GM12865 (cell line): ENCODE measurements around the gene HSPH1.
"Not testable (repeated sequence)": the region's sequence is repeated elsewhere in the genome, so short reads cannot be mapped to it uniquely, and the experiment has no call there.

ENCODE experiments used
- DNase-seq: peaks from one replicate; pipeline ENCODE4 v3.0.0; 2010; ENCODE audit warnings: low read depth
- H3K4me3 ChIP-seq: 2 replicates; pipeline ENCODE4 v1.5.1; 2011; ENCODE audit warnings: mild to moderate bottlenecking, low read depth, low read length, control low read depth
- TF ChIP-seq, protein P1 (sequence below): IDR thresholded peaks from 2 replicates; pipeline ENCODE4 v1.5.1; 2011; ENCODE audit warnings: low read length, control low read depth, low read depth, inconsistent platforms; ENCODE audit not compliant: insufficient read depth; ENCODE audit errors: missing control alignments

The HSPH1 gene

DNA sequence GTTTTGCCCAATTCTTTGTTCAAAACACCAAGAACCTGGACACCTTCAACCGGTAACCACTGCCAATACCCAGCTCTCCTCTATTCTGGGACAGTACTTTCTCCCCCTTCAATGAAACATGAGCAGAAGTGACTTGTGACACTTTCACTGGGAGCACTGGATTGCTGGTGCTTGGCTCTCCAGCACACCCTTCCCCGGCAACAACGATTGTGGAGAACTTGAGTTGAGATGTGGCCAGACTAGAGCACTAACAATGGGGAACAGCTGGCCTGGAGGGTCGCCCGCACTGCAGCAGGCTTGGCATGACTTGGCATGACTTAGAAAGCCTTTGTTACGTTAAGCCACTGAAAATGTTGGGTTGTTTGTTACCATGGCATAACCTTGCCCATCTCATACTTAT, 30.6 kb upstream of the HSPH1 start:
- TF ChIP-seq, protein P1, sequence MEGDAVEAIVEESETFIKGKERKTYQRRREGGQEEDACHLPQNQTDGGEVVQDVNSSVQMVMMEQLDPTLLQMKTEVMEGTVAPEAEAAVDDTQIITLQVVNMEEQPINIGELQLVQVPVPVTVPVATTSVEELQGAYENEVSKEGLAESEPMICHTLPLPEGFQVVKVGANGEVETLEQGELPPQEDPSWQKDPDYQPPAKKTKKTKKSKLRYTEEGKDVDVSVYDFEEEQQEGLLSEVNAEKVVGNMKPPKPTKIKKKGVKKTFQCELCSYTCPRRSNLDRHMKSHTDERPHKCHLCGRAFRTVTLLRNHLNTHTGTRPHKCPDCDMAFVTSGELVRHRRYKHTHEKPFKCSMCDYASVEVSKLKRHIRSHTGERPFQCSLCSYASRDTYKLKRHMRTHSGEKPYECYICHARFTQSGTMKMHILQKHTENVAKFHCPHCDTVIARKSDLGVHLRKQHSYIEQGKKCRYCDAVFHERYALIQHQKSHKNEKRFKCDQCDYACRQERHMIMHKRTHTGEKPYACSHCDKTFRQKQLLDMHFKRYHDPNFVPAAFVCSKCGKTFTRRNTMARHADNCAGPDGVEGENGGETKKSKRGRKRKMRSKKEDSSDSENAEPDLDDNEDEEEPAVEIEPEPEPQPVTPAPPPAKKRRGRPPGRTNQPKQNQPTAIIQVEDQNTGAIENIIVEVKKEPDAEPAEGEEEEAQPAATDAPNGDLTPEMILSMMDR: no peak
- no peak overlapping the region for H3K4me3 ChIP-seq
- no peak for DNase-seq

DNA sequence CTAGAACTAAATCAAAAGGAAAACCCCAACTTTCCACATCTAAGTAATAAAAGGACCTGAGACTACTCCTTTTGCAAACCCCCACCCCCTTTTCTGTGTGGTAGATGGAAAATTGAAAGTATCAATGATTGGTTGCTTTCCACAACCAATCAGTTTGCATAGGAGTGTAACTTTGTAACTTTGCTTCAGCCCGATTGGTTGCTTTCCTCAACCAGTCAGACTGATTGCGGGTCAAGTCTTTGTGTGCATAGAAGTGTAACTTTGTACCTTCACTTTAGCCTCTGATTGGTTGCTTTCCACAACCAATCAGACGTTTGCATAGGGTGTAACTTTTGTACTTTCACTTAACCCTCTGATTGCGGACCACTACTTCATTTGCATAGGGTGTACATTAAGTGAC, 30.0 kb upstream of the HSPH1 start:
- TF ChIP-seq, protein P1: no peak
- H3K4me3 ChIP-seq: no peak overlapping the region
- DNase-seq: no peak

DNA sequence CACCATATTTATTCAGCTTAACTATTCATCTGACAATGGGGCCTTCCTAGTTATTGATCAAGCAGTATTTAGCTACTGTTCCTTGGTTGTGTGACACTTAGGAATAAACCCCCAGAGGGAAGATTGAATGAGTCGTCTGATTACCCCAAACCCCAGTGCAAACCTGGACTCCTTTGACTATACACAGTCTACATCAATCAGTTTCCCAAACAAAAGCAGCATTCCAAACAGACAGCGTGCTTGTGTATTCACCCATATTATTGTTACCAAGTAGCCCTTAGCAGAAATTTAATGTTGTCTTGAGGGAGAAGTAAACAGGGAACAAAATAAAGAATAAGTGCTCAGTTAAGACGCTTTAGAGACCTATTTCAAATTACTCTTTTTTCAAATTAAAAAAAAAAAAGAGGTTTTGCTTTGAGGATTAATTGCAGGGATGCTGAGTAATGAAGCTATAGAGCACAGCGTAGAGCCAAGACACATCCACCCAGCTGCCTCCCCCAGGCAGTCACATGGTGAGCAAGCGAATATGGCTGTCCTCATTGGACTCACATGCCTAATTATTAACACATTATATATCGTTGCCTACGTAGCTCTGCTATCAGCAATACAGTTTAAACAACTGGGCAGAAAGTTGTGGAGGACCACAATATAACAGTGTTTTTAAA, 23.4 kb upstream of the HSPH1 start:
- H3K4me3 ChIP-seq: no peak overlapping the region
- no peak for DNase-seq
- TF ChIP-seq, protein P1: no peak

DNA sequence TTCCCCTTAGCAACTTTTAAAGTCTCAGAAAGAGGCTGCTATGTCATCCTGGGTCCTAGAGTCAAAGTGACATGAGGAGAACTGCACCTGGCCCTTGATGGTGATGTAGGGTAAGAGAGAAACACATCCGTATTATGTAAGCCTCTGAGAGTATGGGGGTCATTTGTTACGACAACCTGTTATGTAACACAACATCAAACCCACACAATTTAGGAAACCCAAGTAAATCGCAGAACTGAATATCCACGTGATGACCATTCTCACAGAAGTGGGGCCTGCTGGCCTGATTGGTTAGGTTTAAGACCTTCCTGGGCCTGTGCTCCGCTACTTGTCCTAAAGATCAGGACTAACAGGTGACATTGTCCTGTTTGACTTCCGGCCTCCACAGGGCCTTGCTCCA, 22.7 kb upstream of the HSPH1 start:
- TF ChIP-seq, protein P1: no peak
- H3K4me3 ChIP-seq: no peak overlapping the region

DNA sequence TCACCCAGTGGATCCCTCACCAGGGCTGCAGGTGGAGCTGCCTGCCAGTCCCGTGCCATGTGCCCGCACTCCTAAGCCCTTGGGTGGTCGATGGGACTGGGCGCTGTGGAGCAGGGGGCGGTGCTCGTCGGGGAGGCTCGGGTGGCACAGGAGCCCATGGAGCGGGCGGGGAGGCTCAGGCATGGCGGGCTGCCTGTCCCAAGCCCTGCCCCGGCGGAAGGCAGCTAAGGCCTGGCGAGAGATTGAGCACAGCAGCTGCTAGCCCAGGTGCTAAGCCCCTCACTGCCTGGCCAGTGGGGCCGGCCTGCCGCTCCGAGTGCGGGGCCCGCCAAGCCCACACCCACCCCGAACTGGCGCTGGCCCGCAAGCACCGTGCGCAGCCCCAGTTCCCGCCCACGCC, 21.3 kb upstream of the HSPH1 start:
- TF ChIP-seq, protein P1: no peak
- no peak overlapping the region for H3K4me3 ChIP-seq
- no peak for DNase-seq

More for the DNA sequence above, 22.7 kb upstream of the HSPH1 start:
- no peak for DNase-seq

DNA sequence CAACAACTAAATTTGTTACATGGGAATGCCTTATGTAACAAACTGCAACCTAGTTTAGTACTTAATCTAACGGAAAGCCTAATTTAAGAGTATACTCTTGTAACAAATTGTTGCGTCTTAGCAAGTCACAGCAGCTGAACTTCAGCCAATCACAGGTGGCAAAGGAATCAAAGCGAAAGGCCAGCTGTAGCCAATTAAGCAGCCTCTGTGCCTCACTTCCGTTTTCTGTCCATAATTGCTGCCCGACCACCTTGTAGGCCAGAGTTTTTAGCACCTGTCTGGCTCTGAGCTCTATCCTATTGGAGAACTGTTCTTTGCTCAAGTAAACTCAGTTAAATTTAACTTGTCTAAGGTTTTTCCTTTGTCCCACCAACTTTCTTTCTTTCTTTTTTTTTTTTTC, 18.1 kb upstream of the HSPH1 start:
- TF ChIP-seq, protein P1: no peak
- H3K4me3 ChIP-seq: no peak overlapping the region
- peak; percentile 16 for DNase-seq

DNA sequence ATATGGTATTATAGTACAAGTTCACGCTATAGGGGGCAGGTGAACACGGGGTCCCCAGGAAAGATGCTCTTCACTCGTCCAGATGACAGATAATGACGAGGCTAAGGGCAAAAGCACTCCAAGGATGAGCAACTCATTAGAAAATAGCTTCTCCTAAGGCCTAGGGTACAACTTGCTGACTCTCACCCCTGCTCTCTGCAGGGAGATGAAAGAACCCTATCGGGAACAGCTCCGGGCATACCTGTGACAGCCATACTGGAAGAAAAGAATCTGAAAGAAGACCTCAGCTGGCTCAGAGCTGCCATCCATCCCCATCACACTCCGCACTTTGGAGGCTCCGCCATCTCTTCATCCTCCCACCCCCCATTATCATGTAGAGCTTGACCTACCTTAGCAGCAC, 17.5 kb upstream of the HSPH1 start:
- DNase-seq: no peak
- TF ChIP-seq, protein P1: no peak
- no peak overlapping the region for H3K4me3 ChIP-seq

DNA sequence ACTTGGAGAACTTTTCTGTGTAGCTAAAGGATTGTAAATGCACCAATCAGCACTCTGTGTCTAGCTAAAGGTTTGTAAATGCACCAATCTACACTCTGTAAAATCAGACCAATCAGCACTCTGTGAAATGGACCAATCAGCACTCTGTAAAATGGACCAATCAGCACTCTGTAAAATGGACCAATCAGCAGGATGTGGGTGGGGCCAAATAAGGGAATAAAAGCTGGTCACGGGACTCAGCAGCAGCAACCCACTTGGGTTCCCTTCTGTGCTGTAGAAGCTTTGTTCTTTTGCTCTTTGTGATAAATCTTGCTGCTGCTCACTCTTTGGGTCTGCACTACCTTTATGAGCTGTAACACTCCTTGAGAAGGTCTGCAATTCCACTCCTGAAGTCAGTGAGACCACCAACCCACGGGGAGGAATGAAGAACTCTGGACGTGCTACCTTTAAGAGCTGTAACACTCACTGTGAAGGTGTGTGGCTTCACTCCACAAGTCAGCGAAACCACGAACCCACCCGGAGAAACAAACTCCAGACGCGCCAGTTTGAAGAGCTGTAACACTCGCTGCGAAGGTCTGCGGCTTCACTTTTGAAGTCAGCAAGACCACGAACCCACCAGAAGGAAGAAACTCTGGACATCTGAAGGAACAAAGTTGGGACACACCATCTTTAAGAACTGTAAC, 16.2 kb upstream of the HSPH1 start:
- not testable (repeated sequence) for H3K4me3 ChIP-seq, DNase-seq
